IMR-90 (cell line): ENCODE measurements around the gene GPR108. TPM values are rescaled to one million over a fixed set of nuclear protein-coding genes. Genes with fewer than 3 reads are reported as not detected.

Source experiments
- ATAC-seq: fragments of 200-7000 bp; cut with Tn5 transposase; 2 replicates; pipeline ENCODE4 v1.9.1; 2020; ENCODE audit warnings: low read depth, mild to moderate bottlenecking, moderate library complexity
- BruUV-seq: library from RNA; stranded (reverse); fragments of 400-500 nt; replicated peaks from 2 replicates; lab custom pipeline; 2021; lab: Mats Ljungman, UMichigan
- CTCF ChIA-PET: fragments of 300-600 bp; formaldehyde crosslinking; extraction: SDS; loops from one replicate; lab custom pipeline; 2021; ENCODE audit warnings: antibody characterized with exemption; lab: Yijun Ruan, JAX
- POLR2A ChIA-PET: fragments of 300-600 bp; sonication (Branson Sonifier 250); formaldehyde crosslinking; loops from one replicate; lab custom pipeline; 2022; ENCODE audit warnings: antibody characterized with exemption; ENCODE audit not compliant: unreplicated experiment; lab: Charles Lee
- DNase-seq: peaks from one replicate; pipeline ENCODE4 v3.0.0; 2013
- H2AFZ ChIP-seq: replicated peaks from 2 replicates; pipeline ENCODE3; 2013; ENCODE audit warnings: low read length, mild to moderate bottlenecking; ENCODE audit not compliant: poor library complexity
- H2AK5ac ChIP-seq: 2 replicates; pipeline ENCODE4 v1.6.1; 2013; ENCODE audit warnings: low read depth, low read length, inconsistent platforms
- H2AK9ac ChIP-seq: replicated peaks from 2 replicates; pipeline ENCODE3; 2013; ENCODE audit warnings: mild to moderate bottlenecking, low read depth, low read length, moderate library complexity; ENCODE audit not compliant: poor library complexity
- H2BK120ac ChIP-seq: 2 replicates; pipeline ENCODE4 v1.6.1; 2013; ENCODE audit warnings: low read depth, low read length, inconsistent platforms
- H2BK15ac ChIP-seq: 3 replicates; pipeline ENCODE4 v1.6.1; 2013; ENCODE audit warnings: low read depth, low read length, inconsistent platforms
- H2BK20ac ChIP-seq: 2 replicates; pipeline ENCODE4 v1.6.1; 2013; ENCODE audit warnings: low read depth, mild to moderate bottlenecking, inconsistent platforms, low read length, moderate library complexity
- H2BK5ac ChIP-seq: 2 replicates; pipeline ENCODE4 v1.6.1; 2013; ENCODE audit warnings: mild to moderate bottlenecking, low read depth, low read length, inconsistent platforms; ENCODE audit not compliant: poor library complexity, severe bottlenecking
- H3K14ac ChIP-seq: replicated peaks from 2 replicates; pipeline ENCODE4 v1.6.1; 2013; ENCODE audit warnings: low read depth, low read length, inconsistent platforms
- H3K18ac ChIP-seq: 2 replicates; pipeline ENCODE4 v1.6.1; 2013; ENCODE audit warnings: low read depth, low read length, control low read depth
- H3K23ac ChIP-seq: 2 replicates; pipeline ENCODE4 v1.6.1; 2013; ENCODE audit warnings: low read depth, low read length, inconsistent platforms
- H3K27ac ChIP-seq: 2 replicates; pipeline ENCODE4 v1.5.1; 2013; ENCODE audit warnings: mild to moderate bottlenecking, control low read depth, low read length; ENCODE audit not compliant: insufficient read depth
- H3K27me3 ChIP-seq: 2 replicates; pipeline ENCODE4 v1.6.1; 2013; ENCODE audit warnings: low read length; ENCODE audit not compliant: control insufficient read depth, insufficient read depth
- H3K36me3 ChIP-seq: 2 replicates; pipeline ENCODE4 v1.6.1; 2013; ENCODE audit warnings: low read length, mixed read lengths; ENCODE audit not compliant: control insufficient read depth, insufficient read depth
- H3K4ac ChIP-seq: 2 replicates; pipeline ENCODE4 v1.6.1; 2013; ENCODE audit warnings: low read depth, low read length, inconsistent platforms
- H3K4me1 ChIP-seq: 2 replicates; pipeline ENCODE4 v1.6.1; 2013; ENCODE audit warnings: low read length, mixed read lengths; ENCODE audit not compliant: control insufficient read depth, insufficient read depth
- H3K4me2 ChIP-seq: 2 replicates; pipeline ENCODE4 v1.6.1; 2013; ENCODE audit warnings: low read depth, mild to moderate bottlenecking, control low read depth, low read length, moderate library complexity
- H3K4me3 ChIP-seq: 2 replicates; pipeline ENCODE4 v1.5.1; 2013; ENCODE audit warnings: low read depth, mild to moderate bottlenecking, control low read depth, low read length, moderate library complexity; ENCODE audit not compliant: insufficient read depth
- H3K56ac ChIP-seq: 2 replicates; pipeline ENCODE4 v1.6.1; 2013; ENCODE audit warnings: low read length, inconsistent platforms; ENCODE audit not compliant: insufficient read depth; ENCODE audit errors: extremely low read depth
- H3K79me1 ChIP-seq, 2 experiments: 2 replicates each; pipeline ENCODE4 v1.6.1; 2013; ENCODE audit warnings: low read length in 2 of 2, inconsistent platforms in 1 of 2, low read depth in 1 of 2
- H3K9ac ChIP-seq: 2 replicates; pipeline ENCODE4 v1.6.1; 2013; ENCODE audit warnings: low read depth, low read length, control low read depth
- H3K9me1 ChIP-seq: 2 replicates; pipeline ENCODE4 v1.6.1; 2013; ENCODE audit warnings: low read length, inconsistent platforms; ENCODE audit not compliant: insufficient read depth
- H3K9me3 ChIP-seq: 2 replicates; pipeline ENCODE4 v1.6.1; 2013; ENCODE audit warnings: low read length; ENCODE audit not compliant: control insufficient read depth, insufficient read depth
- H4K20me1 ChIP-seq: 2 replicates; pipeline ENCODE4 v1.6.1; 2013; ENCODE audit warnings: low read length, inconsistent platforms; ENCODE audit not compliant: insufficient read depth
- H4K5ac ChIP-seq: 2 replicates; pipeline ENCODE4 v1.6.1; 2013; ENCODE audit warnings: mild to moderate bottlenecking, low read depth, low read length, control low read depth
- H4K8ac ChIP-seq, 2 experiments: 2 replicates each; pipeline ENCODE4 v1.6.1; 2013; ENCODE audit warnings: low read depth in 2 of 2, low read length in 2 of 2, control low read depth in 1 of 2, inconsistent platforms in 1 of 2
- H4K91ac ChIP-seq: 2 replicates; pipeline ENCODE4 v1.6.1; 2013; ENCODE audit warnings: low read depth, low read length, inconsistent platforms; ENCODE audit not compliant: insufficient read depth
- BHLHE40 ChIP-seq: fragments of 150-350 bp; IDR thresholded peaks from 2 replicates; pipeline ENCODE4 v1.6.1; 2016; ENCODE audit warnings: mild to moderate bottlenecking, low read depth, low read length
- FOS ChIP-seq: fragments of 150-350 bp; IDR thresholded peaks from 2 replicates; pipeline ENCODE4 v1.6.1; 2016; ENCODE audit warnings: low read depth, low read length
- MAFK ChIP-seq: IDR thresholded peaks from 2 replicates; pipeline ENCODE4 v1.6.1; 2012; ENCODE audit warnings: low read depth, low read length, improper control_type of control experiment
- NFE2L2 ChIP-seq: fragments of 150-350 bp; IDR thresholded peaks from 2 replicates; pipeline ENCODE4 v1.6.1; 2016; ENCODE audit warnings: low read depth, mild to moderate bottlenecking, low read length
- RCOR1 ChIP-seq: IDR thresholded peaks from 2 replicates; pipeline ENCODE4 v1.6.1; 2012; ENCODE audit warnings: mild to moderate bottlenecking, low read length, improper control_type of control experiment; ENCODE audit not compliant: insufficient replicate concordance
- SMC3 ChIP-seq: fragments of 150-350 bp; IDR thresholded peaks from 2 replicates; pipeline ENCODE4 v1.6.1; 2016; ENCODE audit warnings: low read depth, mild to moderate bottlenecking, antibody characterized with exemption, low read length, moderate library complexity
- WGBS, 2 experiments: methylation state at CpG; one replicate each; pipeline versions ENCODE4 v1.1.5 to v1.1.7; 2013; ENCODE audit warnings: missing lambda C conversion rate in 2 of 2; ENCODE audit not compliant: insufficient read length in 1 of 2; ENCODE audit errors: extremely low coverage in 2 of 2; 5-methylcytosine and 5-hydroxymethylcytosine counted together
- dilution Hi-C: fragments of 300-500 bp; cut with HindIII; formaldehyde crosslinking; loops from one replicate; pipeline ENCODE4 v1.14.3; 2018; ENCODE audit warnings: low sequenced_read_pairs; ENCODE audit not compliant: unreplicated experiment
- in situ Hi-C: fragments of 300-500 bp; cut with MboI; formaldehyde crosslinking; loops from 3 replicates; pipeline ENCODE4 v1.14.3; 2019; ENCODE audit warnings: low sequenced_read_pairs, inconsistent platforms, mixed read lengths
- intact Hi-C: fragments of 100-400 bp; cut with micrococcal nuclease; formaldehyde crosslinking; loops from 2 replicates; pipeline ENCODE4 v1.10.0; 2022
- polyA plus RNA-seq, 3 experiments: library from polyadenylated mRNA; depleted of rRNA; stranded (reverse); fragments of >200 nt; gene quantifications; 2 replicates each; pipeline ENCODE4 v1.2.3, GENCODE V29; 2012; ENCODE audit warnings: low replicate concordance in 1 of 3
- total RNA-seq: library from RNA; depleted of rRNA; stranded (reverse); fragments of >200 nt; gene quantifications from 2 replicates; pipeline ENCODE4 v1.2.3, GENCODE V29; 2012
- TF ChIP-seq, protein P1 (sequence below): fragments of 150-350 bp; IDR thresholded peaks from 2 replicates; pipeline ENCODE4 v1.6.1; 2017; ENCODE audit warnings: mild to moderate bottlenecking, antibody characterized with exemption, low read length, low read depth

Gene GPR108
- total and polyA plus RNA-seq, 2 of the 4 experiments (the other 2 are of a cell fraction), result 28.0 to 38.9 TPM

DNA sequence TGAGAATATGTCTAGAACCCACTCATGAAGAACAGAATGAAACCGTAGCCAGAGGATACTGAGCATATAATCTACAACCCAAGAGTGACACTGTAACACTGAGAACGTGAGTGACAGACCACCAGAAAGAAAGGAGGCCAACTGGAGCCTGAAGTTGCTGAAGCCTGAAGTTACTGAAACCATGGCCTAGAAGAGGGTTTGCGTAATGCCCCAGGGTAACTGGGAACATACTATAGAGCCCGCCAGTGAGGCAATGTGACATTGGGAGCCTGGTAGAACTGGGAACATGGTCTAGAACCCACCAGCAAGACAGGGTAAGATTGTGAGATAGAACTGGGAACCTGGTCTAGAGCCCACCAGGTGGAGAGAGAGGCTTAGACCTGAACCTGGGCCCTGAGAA is 51.9 kb downstream of the GPR108 start:
- Histone ChIP-seq H4K91ac (no peak overlapping the region), H4K20me1 (no peaks in the 10 kb centered on the region), H3K36me3 (no peaks in the 10 kb centered on the region), H3K9ac (no peak overlapping the region), H2AK9ac (no peak overlapping the region), H3K9me1 (no peaks in the 10 kb centered on the region), H3K27ac (no peak overlapping the region), H2BK15ac (no peak overlapping the region), H3K18ac (no peak overlapping the region), H4K5ac (no peak overlapping the region), H3K9me3 (peaks cover 7% of the 10 kb centered on the region), H4K8ac (no peak overlapping the region), H3K23ac (no peak overlapping the region), H3K56ac (no peak overlapping the region), H3K79me1 (no peaks in the 10 kb centered on the region), H2BK5ac (no peak overlapping the region), H2AFZ (no peak overlapping the region), H2BK20ac (no peak overlapping the region), H3K14ac (no peak overlapping the region), H3K27me3 (no peaks in the 10 kb centered on the region), H3K4me2 (no peak overlapping the region), H2BK120ac (no peak overlapping the region), H2AK5ac (no peak overlapping the region), H3K4me1 (no peaks in the 10 kb centered on the region), H3K4me3 (no peak overlapping the region), H3K4ac (no peak overlapping the region)
- intact Hi-C loops (no loop called here), dilution Hi-C loops (no loop called here), in situ Hi-C loops (no loop called here)
- ChIA-PET CTCF (no interaction called here), POLR2A (no interaction called here)
- 61% methylated on average over 2 of the region's 4 CpGs; no CpG with 5 or more reads in 1 of the 2 experiments for whole genome bisulfite sequencing, 2 experiments
- no peak for DNase-seq
- no TSS peak for BruUV-seq
- no peak for TF ChIP-seq MAFK
- no peak for TF ChIP-seq SMC3
- TF ChIP-seq NFE2L2, result no peak
- TF ChIP-seq, protein P1, sequence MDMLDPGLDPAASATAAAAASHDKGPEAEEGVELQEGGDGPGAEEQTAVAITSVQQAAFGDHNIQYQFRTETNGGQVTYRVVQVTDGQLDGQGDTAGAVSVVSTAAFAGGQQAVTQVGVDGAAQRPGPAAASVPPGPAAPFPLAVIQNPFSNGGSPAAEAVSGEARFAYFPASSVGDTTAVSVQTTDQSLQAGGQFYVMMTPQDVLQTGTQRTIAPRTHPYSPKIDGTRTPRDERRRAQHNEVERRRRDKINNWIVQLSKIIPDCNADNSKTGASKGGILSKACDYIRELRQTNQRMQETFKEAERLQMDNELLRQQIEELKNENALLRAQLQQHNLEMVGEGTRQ, result no peak
- no peak for TF ChIP-seq FOS
- no peak for TF ChIP-seq RCOR1
- no peak for TF ChIP-seq BHLHE40
- no peak for ATAC-seq
